Measurements from ENCODE around the gene MATN4.

DNA sequence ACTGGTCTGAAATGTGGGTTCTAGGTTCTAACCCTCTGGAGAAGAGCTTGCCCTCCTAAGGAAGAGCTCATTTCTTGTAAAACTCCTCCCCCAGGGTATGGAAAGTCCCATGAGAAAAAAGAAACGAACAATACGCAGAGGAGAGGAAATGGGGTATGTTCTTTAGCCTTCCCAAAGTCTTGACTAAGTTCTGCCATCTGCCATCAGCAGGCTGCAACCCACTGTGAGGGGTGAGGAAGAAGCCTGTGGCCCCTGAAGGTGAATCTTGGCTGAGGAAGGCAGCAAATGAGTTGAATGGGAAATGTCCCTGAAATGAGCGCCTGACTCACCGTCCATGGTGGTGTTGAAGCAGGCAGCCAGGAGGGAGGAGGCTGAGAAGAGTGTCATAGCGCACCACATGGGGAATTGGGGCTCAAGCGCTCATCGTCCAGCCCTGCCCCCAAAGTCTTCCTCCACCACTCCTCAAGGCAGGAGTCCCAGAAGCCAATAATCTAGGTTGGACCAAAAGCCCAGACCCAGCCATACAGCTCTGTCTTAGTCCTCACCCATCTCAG, 10.4 kb upstream of the MATN4 start:
- TF ChIP-seq, protein P1, sequence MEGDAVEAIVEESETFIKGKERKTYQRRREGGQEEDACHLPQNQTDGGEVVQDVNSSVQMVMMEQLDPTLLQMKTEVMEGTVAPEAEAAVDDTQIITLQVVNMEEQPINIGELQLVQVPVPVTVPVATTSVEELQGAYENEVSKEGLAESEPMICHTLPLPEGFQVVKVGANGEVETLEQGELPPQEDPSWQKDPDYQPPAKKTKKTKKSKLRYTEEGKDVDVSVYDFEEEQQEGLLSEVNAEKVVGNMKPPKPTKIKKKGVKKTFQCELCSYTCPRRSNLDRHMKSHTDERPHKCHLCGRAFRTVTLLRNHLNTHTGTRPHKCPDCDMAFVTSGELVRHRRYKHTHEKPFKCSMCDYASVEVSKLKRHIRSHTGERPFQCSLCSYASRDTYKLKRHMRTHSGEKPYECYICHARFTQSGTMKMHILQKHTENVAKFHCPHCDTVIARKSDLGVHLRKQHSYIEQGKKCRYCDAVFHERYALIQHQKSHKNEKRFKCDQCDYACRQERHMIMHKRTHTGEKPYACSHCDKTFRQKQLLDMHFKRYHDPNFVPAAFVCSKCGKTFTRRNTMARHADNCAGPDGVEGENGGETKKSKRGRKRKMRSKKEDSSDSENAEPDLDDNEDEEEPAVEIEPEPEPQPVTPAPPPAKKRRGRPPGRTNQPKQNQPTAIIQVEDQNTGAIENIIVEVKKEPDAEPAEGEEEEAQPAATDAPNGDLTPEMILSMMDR (IDR thresholded peaks at IDR 0.05 in 8 of 11, conservative IDR thresholded peaks at IDR 0.05 in 3 of 11): no peak
- TF ChIP-seq POLR2A (IDR thresholded peaks at IDR 0.05) (no peak), POLR2AphosphoS5 (IDR thresholded peaks at IDR 0.05) (no peak)

Measured in spleen (tissue), 7 donors.